ENCODE data around the gene DLX2. TPM values are rescaled to one million over a fixed set of nuclear protein-coding genes. Genes with fewer than 3 reads are reported as not detected.

Gene DLX2
- total and polyA plus RNA-seq, 7 experiments from 2014 or later = 0.16 to 0.34 TPM; not detected in 5

DNA sequence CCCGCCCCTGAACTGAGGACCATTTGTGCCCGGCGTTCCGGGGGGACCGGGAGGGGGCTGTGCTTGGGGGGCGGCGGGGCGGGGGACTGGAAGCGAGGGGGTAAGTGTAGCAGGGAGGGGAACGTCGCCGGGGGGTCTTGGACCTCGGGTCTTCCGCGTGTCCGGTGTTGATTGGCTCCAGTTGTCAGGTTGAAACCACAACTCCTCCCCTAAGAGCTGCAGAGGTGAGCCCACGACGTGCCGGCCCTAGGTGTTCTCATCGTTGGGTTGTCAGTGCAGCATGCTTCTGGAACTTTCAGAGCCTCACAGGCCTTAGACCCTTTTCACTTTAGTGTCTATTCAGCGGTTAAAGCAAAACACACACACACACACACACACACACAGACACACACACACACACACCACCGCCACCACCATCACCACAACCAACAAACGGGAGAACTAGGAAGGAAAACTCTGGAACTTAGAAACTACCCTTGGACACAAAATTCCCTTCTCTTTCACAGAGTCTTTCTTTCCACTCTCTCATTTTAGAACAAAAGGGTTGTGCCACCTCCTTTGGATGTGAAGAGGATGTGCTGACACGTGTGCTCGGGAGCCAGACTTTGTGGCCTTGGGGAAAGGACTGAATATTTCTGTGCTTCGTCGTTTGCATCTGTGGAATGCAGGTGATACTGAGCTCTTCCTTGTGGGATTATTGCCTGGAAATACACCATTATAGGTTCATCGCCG lies 6.7 kb upstream of the DLX2 start:
- Histone ChIP-seq H3K9me3 (ENCODE audit: control insufficient read depth in 2 of 3, low read length in 3 of 3) (no peaks in the 10 kb centered on the region), H3K4me1 (ENCODE audit: control insufficient read depth in 2 of 2, insufficient read depth in 2 of 2, low read length in 2 of 2) (peaks cover 7 to 11% of the 10 kb centered on the region in 2 donors), H3K27ac (ENCODE audit: low read depth, low read length) (no peak overlapping the region), H3K4me3 (ENCODE audit: low read length) (no peak overlapping the region), H3K27me3 (ENCODE audit: control insufficient read depth in 2 of 2, insufficient read depth in 2 of 2, low read length in 2 of 2) (peaks cover 17 to 39% of the 10 kb centered on the region in 2 donors), H3K36me3 (ENCODE audit: control insufficient read depth in 2 of 3, insufficient read depth in 3 of 3, low read length in 3 of 3) (no peaks in the 10 kb centered on the region)
- H3K4me1 Mint-ChIP-seq = peaks cover 12 to 36% (median 18%) of the 10 kb centered on the region in 7 donors
- CTCF ChIA-PET = no interaction called here
- H3K4me3 Mint-ChIP-seq = peak overlapping the region in 5 of 10 donors; percentile 10 to 57 (median 39)
- no peak for ATAC-seq
- H3K27me3 Mint-ChIP-seq = peaks cover 63 to 79% (median 65%) of the 10 kb centered on the region in 5 donors
- peak overlapping the region in 1 of 9 donors; percentile 2 for H3K27ac Mint-ChIP-seq
- DNase-seq = no peak
- POLR2A ChIA-PET = interaction anchor here (0.6 to 0.8 kb wide), 2 partner anchors 48 to 111 kb away, joined by 3 read pairs; no protein-coding TSS in a partner anchor
- intact Hi-C loops (cut with micrococcal nuclease) = loop anchor here in 1 of 2 donors (10.0 kb wide), 2 partner anchors 215 to 1855 kb away; partner anchors contain the start of genes SLC25A12 and SP3
- H3K9me3 Mint-ChIP-seq = peaks cover 0 to 12% (median 3%) of the 10 kb centered on the region in 11 donors
- H3K36me3 Mint-ChIP-seq = peaks cover 0 to 4% (median 0%) of the 10 kb centered on the region in 5 donors

DNA sequence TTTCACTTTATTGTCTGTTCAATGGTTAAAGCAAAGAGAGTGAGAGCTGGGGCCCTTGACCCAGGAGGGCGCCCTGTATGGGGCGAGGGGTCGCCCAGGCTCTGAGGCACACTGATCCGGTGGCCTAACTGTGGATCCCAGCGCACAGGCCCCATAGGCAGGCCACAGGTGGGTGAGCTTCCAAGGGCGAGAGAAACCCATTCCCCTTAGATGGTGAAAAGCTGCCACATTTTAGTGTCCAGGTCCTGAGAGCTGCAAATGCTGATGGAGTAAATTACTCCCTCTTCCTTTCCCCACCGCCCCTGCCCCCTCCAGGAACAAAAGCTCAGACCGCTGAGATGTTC lies 5.9 kb upstream of the DLX2 start:
- Histone ChIP-seq H3K27me3 (ENCODE audit: control insufficient read depth in 2 of 2, insufficient read depth in 2 of 2, low read length in 2 of 2) (peaks cover 17 to 48% of the 10 kb centered on the region in 2 donors), H3K27ac (ENCODE audit: low read depth, low read length) (no peak overlapping the region), H3K4me3 (ENCODE audit: low read length) (no peak overlapping the region), H3K9me3 (ENCODE audit: control insufficient read depth in 2 of 3, low read length in 3 of 3) (no peaks in the 10 kb centered on the region), H3K36me3 (ENCODE audit: control insufficient read depth in 2 of 3, insufficient read depth in 3 of 3, low read length in 3 of 3) (no peaks in the 10 kb centered on the region), H3K4me1 (ENCODE audit: control insufficient read depth in 2 of 2, insufficient read depth in 2 of 2, low read length in 2 of 2) (peaks cover 12 to 17% of the 10 kb centered on the region in 2 donors)
- Mint-ChIP-seq H3K27me3 (peaks cover 66 to 85% (median 70%) of the 10 kb centered on the region in 5 donors), H3K4me3 (peak overlapping the region in 8 of 10 donors; percentile 14 to 65 (median 44)), H3K9me3 (peaks cover 0 to 17% (median 5%) of the 10 kb centered on the region in 11 donors), H3K36me3 (peaks cover 0 to 4% (median 0%) of the 10 kb centered on the region in 5 donors), H3K4me1 (peaks cover 19 to 43% (median 26%) of the 10 kb centered on the region in 7 donors), H3K27ac (peak overlapping the region in 4 of 9 donors; percentile 14 to 56 (median 41))
- DNase-seq (no peak), ATAC-seq (no peak)
- intact Hi-C loops (cut with micrococcal nuclease) = loop anchor here in 1 of 2 donors (10.0 kb wide), 2 partner anchors 214 to 1856 kb away; partner anchors contain the start of genes SLC25A12 and SP3
- CTCF ChIA-PET = interaction anchor here (1.3 kb wide), 1 partner anchor 407 kb away, joined by 4 read pairs; no protein-coding TSS in a partner anchor
- POLR2A ChIA-PET = interaction anchor here (0.6 kb wide), 1 partner anchor 512 kb away, joined by 3 read pairs; no protein-coding TSS in a partner anchor

DNA sequence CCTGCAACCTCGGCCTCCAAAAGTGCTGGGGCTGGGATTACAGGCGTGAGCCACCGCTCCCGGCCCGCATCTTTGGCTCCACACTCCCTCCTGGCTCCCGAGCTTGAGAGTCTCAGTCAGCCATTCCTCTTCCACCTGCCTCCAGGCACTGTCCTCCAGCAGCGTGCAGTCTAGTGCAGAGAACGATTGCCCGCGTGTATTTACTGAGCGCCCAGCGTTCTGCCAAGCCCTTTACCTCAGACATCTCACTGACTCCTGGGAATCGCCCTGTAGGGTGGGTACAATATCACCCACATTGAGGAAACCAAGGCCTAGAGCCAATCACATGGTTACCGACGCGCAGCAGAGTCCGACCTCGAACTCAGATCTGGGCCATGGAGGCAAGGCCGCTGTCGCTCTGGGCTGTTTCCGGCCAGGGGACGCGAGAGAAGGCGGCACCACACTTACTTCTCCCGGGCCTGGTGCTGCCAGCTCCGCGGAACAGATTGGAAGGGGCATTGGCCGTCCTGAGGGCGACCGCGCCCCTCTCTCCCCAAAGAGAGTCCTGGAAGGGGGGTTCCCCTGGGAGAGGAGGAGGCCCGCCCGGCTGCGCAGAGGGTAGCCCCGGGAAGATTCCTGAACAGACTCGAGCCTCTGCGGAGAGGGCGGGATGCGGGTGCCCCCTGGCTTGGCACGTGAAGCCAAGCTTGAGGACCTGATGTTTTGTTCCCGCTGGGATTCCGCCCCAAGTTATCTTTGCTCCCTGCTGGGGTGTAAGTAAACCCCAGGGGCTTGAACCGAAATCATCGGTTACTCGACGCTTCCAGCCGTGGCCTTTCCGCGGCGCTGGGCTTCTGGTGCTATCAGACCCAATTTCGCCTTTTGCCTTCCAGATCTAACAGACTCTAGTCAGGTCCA lies 5.2 kb upstream of the DLX2 start:
- peaks cover 20 to 50% of the 10 kb centered on the region in 2 donors for H3K27me3 ChIP-seq (ENCODE audit: control insufficient read depth in 2 of 2, insufficient read depth in 2 of 2, low read length in 2 of 2)
- Mint-ChIP-seq H3K9me3 (peaks cover 0 to 17% (median 5%) of the 10 kb centered on the region in 11 donors), H3K27ac (peak overlapping the region in 5 of 9 donors; percentile 32 to 77 (median 56)), H3K27me3 (peaks cover 70 to 85% (median 72%) of the 10 kb centered on the region in 5 donors), H3K4me1 (peaks cover 20 to 50% (median 32%) of the 10 kb centered on the region in 7 donors), H3K36me3 (peaks cover 0 to 4% (median 0%) of the 10 kb centered on the region in 5 donors), H3K4me3 (peak overlapping the region; percentile 23 to 65 (median 44))
- POLR2A ChIA-PET = interaction anchor here (0.6 to 0.7 kb wide), 2 partner anchors 39 to 511 kb away, joined by 3 read pairs; no protein-coding TSS in a partner anchor
- peak in 3 of 9 donors; percentile 8 to 21 (median 16) for DNase-seq
- H3K9me3 ChIP-seq (ENCODE audit: control insufficient read depth in 2 of 3, low read length in 3 of 3) = no peaks in the 10 kb centered on the region
- no peak overlapping the region for H3K27ac ChIP-seq (ENCODE audit: low read depth, low read length)
- H3K4me3 ChIP-seq (ENCODE audit: low read length) = no peak overlapping the region
- intact Hi-C loops (cut with micrococcal nuclease) = loop anchor here (2.0 to 10.0 kb wide), 3 partner anchors 213 to 1857 kb away; partner anchors contain the start of genes SLC25A12 (in 1 of the 2) and SP3 (in 1 of the 2)
- H3K4me1 ChIP-seq (ENCODE audit: control insufficient read depth in 2 of 2, insufficient read depth in 2 of 2, low read length in 2 of 2) = peaks cover 18 to 21% of the 10 kb centered on the region in 2 donors
- ATAC-seq = no peak
- CTCF ChIA-PET = interaction anchor here (1.3 to 1.8 kb wide), 2 partner anchors 295 to 406 kb away, joined by 4 read pairs; no protein-coding TSS in a partner anchor
- no peaks in the 10 kb centered on the region for H3K36me3 ChIP-seq (ENCODE audit: control insufficient read depth in 2 of 3, insufficient read depth in 3 of 3, low read length in 3 of 3)

DNA sequence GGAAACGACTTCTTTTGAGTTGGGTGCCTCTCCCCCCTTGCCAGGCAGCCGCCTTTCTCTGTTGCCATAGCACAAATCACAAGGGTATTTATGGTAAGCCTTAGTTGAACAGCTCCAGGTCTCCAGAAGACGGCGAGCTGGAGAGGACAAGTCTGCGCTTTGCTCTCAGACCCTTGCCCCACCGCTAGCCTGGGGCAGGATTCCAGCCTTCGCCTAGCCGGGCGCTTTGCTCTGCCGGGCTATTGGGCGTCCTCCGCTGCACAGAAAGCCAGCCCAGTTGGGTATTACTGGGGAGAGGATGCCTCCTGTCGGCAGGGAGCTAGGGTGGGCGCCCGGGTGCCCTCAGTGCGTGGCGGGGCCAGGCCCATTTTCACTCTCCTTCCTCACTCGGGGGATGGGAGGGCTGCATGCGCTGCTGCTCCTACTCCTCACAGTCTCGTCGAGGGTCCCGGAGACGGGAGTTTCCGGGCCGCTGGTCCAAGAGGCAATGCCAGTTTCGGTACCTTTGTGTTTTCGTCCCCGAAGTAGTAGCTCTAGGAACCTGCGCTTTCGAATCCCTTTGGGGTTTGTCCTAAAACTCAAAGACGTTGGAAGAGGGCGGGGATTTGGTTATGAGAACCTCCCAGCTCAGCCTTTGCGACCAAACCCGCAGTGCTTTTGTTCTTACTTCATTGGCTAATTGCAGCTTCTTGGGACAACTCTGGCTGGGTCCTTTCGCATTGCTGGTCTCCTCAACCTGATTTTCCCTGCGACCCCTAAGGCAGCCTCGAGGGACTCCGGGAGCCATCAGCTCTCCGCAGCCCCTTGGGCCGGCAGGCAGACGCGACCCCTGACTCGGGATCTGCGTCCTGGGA lies 3.6 kb upstream of the DLX2 start:
- peaks cover 31 to 57% of the 10 kb centered on the region in 2 donors for H3K27me3 ChIP-seq (ENCODE audit: control insufficient read depth in 2 of 2, insufficient read depth in 2 of 2, low read length in 2 of 2)
- intact Hi-C loops (cut with micrococcal nuclease) = loop anchor here (1.0 to 10.0 kb wide), 5 partner anchors 212 to 1858 kb away; partner anchors contain the start of genes SLC25A12 (in 1 of the 2) and SP3 (in 1 of the 2)
- ChIA-PET CTCF (interaction anchor here (0.6 to 1.8 kb wide), 6 partner anchors 37 to 404 kb away, joined by 3 to 4 read pairs (median 3); no protein-coding TSS in a partner anchor), POLR2A (interaction anchor here (0.5 to 0.7 kb wide), 2 partner anchors 14 to 103 kb away, joined by 3 to 4 read pairs; no protein-coding TSS in a partner anchor)
- peak overlapping the region; percentile 22 for H3K4me3 ChIP-seq (ENCODE audit: low read length)
- DNase-seq (peak in 5 of 9 donors; percentile 28 to 43 (median 38)), ATAC-seq (peak; percentile 43)
- H3K36me3 Mint-ChIP-seq = peaks cover 0 to 4% (median 0%) of the 10 kb centered on the region in 5 donors
- H3K9me3 Mint-ChIP-seq = peaks cover 0 to 19% (median 5%) of the 10 kb centered on the region in 11 donors
- H3K27ac Mint-ChIP-seq = no peak overlapping the region
- H3K27me3 Mint-ChIP-seq = peaks cover 74 to 87% (median 76%) of the 10 kb centered on the region in 5 donors
- H3K4me1 ChIP-seq (ENCODE audit: control insufficient read depth in 2 of 2, insufficient read depth in 2 of 2, low read length in 2 of 2) = peaks cover 27 to 33% of the 10 kb centered on the region in 2 donors
- no peaks in the 10 kb centered on the region for H3K36me3 ChIP-seq (ENCODE audit: control insufficient read depth in 2 of 3, insufficient read depth in 3 of 3, low read length in 3 of 3)
- H3K4me1 Mint-ChIP-seq = peaks cover 31 to 63% (median 43%) of the 10 kb centered on the region in 7 donors
- H3K27ac ChIP-seq (ENCODE audit: low read depth, low read length) = no peak overlapping the region
- no peaks in the 10 kb centered on the region for H3K9me3 ChIP-seq (ENCODE audit: control insufficient read depth in 2 of 3, low read length in 3 of 3)
- peak overlapping the region in 8 of 10 donors; percentile 25 to 63 (median 44) for H3K4me3 Mint-ChIP-seq

DNA sequence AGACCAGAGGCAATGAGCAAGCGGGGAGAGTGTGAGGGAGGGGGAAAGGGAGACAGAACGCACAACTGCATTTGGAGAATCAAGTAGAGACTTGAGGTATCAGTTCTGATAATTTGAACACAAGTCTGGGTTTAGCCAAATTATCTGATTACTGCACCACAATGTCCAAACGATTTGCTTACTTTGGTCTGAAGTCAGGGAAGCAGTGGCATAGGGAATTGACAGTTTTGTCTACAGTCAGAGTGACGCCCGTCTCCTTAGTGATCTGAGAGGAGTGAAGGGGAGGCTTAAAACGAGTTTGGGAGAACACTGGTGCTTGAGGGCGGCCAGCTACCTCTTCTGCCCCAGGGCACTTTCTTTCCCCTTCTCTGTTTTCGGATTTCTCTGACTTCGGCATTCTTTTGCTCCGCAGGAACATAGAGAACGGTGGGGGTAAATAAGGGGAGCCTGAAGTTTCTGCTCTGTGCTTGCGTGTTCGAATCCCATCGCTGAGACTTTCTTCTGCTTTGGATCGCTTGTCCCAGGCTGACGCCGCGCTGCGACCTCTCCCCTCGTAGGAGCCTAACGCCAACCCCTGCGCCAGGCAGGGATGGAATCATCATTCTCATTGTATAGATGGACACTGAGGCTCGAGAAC lies 2.9 kb upstream of the DLX2 start:
- Mint-ChIP-seq H3K27me3 (peaks cover 75 to 91% (median 82%) of the 10 kb centered on the region in 5 donors), H3K4me3 (peak overlapping the region in 7 of 10 donors; percentile 0 to 63 (median 42)), H3K4me1 (peaks cover 32 to 69% (median 47%) of the 10 kb centered on the region in 7 donors), H3K9me3 (peaks cover 0 to 19% (median 5%) of the 10 kb centered on the region in 11 donors), H3K27ac (peak overlapping the region in 1 of 9 donors; percentile 34), H3K36me3 (peaks cover 0 to 4% (median 0%) of the 10 kb centered on the region in 5 donors)
- intact Hi-C loops (cut with micrococcal nuclease) = loop anchor here (1.0 to 10.0 kb wide), 5 partner anchors 211 to 1859 kb away; partner anchors contain the start of genes SLC25A12 (in 1 of the 2) and SP3 (in 1 of the 2)
- ChIA-PET POLR2A (no interaction called here), CTCF (interaction anchor here (0.6 to 1.4 kb wide), 3 partner anchors 12 to 402 kb away, joined by 3 to 4 read pairs (median 3); no protein-coding TSS in a partner anchor)
- Histone ChIP-seq H3K9me3 (ENCODE audit: control insufficient read depth in 2 of 3, low read length in 3 of 3) (no peaks in the 10 kb centered on the region), H3K27me3 (ENCODE audit: control insufficient read depth in 2 of 2, insufficient read depth in 2 of 2, low read length in 2 of 2) (peaks cover 38 to 65% of the 10 kb centered on the region in 2 donors), H3K27ac (ENCODE audit: low read depth, low read length) (no peak overlapping the region), H3K36me3 (ENCODE audit: control insufficient read depth in 2 of 3, insufficient read depth in 3 of 3, low read length in 3 of 3) (no peaks in the 10 kb centered on the region), H3K4me1 (ENCODE audit: control insufficient read depth in 2 of 2, insufficient read depth in 2 of 2, low read length in 2 of 2) (peaks cover 35 to 40% of the 10 kb centered on the region in 2 donors), H3K4me3 (ENCODE audit: low read length) (no peak overlapping the region)
- DNase-seq (peak in 2 of 9 donors; percentile 10 to 16), ATAC-seq (no peak)
